GM13977 (cell line): Measurements from ENCODE around the gene THSD4.

Experiments
- DNase-seq: peaks from one replicate; pipeline ENCODE4 v3.0.0; 2012; ENCODE audit warnings: low spot score
- CTCF ChIP-seq: IDR thresholded peaks from 2 replicates; pipeline ENCODE4 v1.5.1; 2012; ENCODE audit warnings: mild to moderate bottlenecking, control low read depth; ENCODE audit not compliant: insufficient read depth; ENCODE audit errors: extremely low read depth, missing control alignments
- in situ Hi-C: fragments of 300-500 bp; cut with MboI; formaldehyde crosslinking; loops from one replicate; pipeline ENCODE4 v1.12.0; 2022; ENCODE audit warnings: low sequenced_read_pairs, low pct_unique_long_range_greater_than_20kb, mixed read lengths, inconsistent platforms; ENCODE audit not compliant: unreplicated experiment

The THSD4 gene

GRCh38 chr15:71755092-71755970, 640.1 kb downstream of the THSD4 start:
- in situ Hi-C loops, result no loop called here
- no peak for DNase-seq
- no peak for TF ChIP-seq CTCF

- in situ Hi-C loops, result no loop called here
- no peak for TF ChIP-seq CTCF
- no peak for DNase-seq
Observed at GRCh38 chr15:71756599-71757352, 641.5 kb downstream of the THSD4 start.

- in situ Hi-C loops, result no loop called here
- no peak for DNase-seq
- no peak for TF ChIP-seq CTCF
Observed at GRCh38 chr15:71757741-71758530, 642.7 kb downstream of the THSD4 start.

GRCh38 chr15:71758711-71759110, 643.4 kb downstream of the THSD4 start:
- in situ Hi-C loops, result no loop called here
- TF ChIP-seq CTCF, result no peak
- DNase-seq, result no peak

GRCh38 chr15:71760852-71761251, 645.6 kb downstream of the THSD4 start:
- TF ChIP-seq CTCF, result no peak
- in situ Hi-C loops, result no loop called here
- DNase-seq, result no peak

GRCh38 chr15:71761649-71762048, 646.4 kb downstream of the THSD4 start:
- in situ Hi-C loops, result no loop called here
- TF ChIP-seq CTCF, result no peak
- DNase-seq, result no peak
